Activated CD4-positive, alpha-beta T cell treated with anti-CD3 and anti-CD28 coated beads for 1 hour (primary cell): Measurements from ENCODE around the gene CAPG.
A peak's percentile ranks its signal among the peaks of the same experiment; 100 is the strongest.
"Not testable (repeated sequence)": the region's sequence is repeated elsewhere in the genome, so short reads cannot be mapped to it uniquely, and the experiment has no call there.

Experiments
- DNase-seq: peaks from one replicate; pipeline ENCODE4 v3.0.0-alpha.2; 2020

Gene CAPG

DNA sequence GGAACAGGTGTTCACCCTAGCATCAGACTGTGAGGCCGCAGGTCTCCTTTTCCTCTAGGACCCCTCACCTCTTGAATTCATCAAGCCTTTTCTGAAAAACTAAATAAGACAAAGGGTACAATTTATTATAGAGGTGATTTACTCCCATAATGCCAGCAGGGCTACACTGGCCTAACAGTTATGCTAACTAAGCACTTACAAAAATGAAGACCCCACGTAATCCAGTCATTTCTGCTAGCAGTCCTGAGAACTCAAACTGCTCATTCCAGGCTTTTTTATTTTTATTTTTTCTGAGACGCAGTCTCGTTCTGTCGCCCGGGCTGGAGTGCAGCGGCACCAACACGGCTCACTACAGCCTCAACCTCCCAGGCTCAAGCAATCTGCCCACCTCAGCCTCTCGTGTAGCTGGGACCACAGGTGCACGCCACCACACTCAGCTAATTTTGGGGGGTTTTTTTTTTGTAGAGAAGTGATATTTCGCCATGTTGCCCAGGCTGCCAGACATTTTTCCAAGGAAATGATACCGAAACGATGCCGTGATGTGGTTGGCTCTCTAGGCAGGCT is 14.2 kb downstream of the CAPG start:
- no peak for DNase-seq

- DNase-seq = no peak
Observed at GRCh38 chr2:85394976-85395375, 15.2 kb downstream of the CAPG start.

- DNase-seq = no peak
Observed at GRCh38 chr2:85394261-85394681, 15.9 kb downstream of the CAPG start.

DNA sequence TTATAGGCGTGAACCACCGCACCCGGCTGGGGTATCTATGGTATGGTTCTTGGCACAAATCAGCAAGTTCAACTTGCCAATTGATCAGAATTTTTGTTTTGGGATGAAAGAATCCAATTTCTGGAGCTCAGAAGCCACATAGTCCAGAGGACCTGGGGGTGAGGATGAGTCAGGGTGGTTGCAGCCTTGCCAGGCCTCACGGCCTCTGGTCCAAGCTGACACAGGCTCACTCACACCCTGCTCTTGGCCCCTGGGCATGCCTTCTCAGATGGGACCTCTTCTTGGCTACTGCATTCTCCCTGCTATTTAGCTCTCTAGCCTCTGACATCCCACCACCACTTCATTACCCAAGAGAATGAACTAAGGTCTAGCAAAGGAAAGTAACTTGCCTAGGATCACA is 16.3 kb downstream of the CAPG start:
- no peak for DNase-seq

- DNase-seq = peak; percentile 57
Observed at GRCh38 chr2:85390941-85391669, 19.1 kb downstream of the CAPG start.

- no peak for DNase-seq
Observed at GRCh38 chr2:85388878-85389538, 21.2 kb downstream of the CAPG start.

DNA sequence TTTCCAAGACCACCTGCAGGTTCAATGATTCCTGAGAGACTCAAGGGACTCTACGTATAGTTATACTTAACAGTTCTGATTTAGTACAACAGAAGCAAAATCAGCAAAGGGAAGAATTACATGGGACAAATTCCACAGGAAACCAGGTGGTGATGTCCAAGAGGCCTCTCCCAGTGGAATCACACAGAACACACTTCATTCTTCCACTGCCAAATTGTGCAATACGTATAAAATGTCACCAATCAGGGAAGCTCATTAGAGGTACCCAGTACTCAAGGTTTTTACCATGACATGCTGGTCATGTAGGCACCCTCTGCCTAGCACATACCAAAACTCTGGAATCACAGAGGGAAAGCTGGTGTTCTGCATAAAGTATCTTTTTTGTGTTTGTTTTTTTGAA is 22.4 kb downstream of the CAPG start:
- no peak for DNase-seq

DNA sequence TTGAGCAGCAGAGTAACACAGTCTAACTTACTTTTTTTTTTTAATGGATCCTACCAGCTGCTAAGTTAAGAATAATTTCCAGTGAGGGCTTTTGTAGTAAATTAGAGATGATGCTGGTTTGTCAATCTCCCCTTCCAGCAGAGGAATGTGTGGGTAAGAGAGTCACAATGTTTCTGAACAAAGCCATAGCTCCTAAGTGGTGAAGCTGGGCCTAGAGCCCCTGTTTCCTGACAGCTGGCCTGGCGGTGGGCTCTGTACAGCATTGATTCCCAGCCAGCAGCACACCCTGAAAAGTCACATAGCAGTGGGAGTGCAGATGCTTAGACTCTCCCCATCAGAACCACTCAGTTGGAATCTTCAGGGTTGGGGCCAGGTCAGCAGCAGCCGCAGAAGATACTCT is 24.4 kb downstream of the CAPG start:
- no peak for DNase-seq

- no peak for DNase-seq
Observed at GRCh38 chr2:85383850-85384249, 26.3 kb downstream of the CAPG start.

DNA sequence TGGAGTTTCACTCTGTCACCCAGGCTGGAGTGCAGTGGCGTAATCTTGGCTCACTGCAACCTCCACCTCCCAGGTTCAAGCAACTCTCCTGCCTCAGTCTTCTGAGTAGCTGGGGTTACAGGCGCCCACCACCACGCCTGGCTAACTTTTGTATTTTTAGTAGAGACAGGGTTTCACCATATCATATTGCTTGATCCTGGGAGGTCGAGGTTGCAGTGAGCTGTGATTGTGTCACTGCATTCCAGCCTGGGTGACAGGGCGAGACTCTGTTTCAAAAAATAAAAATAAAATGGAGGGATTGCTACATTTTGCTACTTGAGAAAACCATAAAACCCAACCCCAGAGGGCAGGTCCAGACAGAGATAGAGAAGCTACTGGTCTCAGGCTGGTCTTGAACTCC is 27.0 kb downstream of the CAPG start:
- DNase-seq = not testable (repeated sequence)

DNA sequence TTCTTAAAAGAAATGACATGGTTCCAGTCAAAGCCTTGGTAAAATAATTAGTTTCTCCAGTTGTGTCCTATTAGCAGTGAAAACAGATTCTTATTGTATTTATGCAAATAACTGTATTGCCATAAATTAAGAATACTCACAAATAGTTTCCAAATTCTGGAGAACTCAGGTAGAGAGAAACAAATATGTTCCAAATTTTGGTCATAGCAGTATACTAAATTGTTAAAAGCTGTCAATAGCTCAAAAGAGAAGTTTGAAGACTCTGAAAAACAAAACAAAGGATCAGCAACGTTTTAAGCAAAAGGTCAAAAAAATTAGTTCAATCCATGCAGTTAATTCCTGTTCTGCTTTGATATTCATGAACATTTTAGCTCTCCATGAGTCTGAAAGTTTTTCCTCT is 30.1 kb downstream of the CAPG start:
- no peak for DNase-seq

GRCh38 chr2:85378257-85378656 is 31.9 kb downstream of the CAPG start:
- no peak for DNase-seq

GRCh38 chr2:85377083-85377482 is 33.1 kb downstream of the CAPG start:
- no peak for DNase-seq

DNA sequence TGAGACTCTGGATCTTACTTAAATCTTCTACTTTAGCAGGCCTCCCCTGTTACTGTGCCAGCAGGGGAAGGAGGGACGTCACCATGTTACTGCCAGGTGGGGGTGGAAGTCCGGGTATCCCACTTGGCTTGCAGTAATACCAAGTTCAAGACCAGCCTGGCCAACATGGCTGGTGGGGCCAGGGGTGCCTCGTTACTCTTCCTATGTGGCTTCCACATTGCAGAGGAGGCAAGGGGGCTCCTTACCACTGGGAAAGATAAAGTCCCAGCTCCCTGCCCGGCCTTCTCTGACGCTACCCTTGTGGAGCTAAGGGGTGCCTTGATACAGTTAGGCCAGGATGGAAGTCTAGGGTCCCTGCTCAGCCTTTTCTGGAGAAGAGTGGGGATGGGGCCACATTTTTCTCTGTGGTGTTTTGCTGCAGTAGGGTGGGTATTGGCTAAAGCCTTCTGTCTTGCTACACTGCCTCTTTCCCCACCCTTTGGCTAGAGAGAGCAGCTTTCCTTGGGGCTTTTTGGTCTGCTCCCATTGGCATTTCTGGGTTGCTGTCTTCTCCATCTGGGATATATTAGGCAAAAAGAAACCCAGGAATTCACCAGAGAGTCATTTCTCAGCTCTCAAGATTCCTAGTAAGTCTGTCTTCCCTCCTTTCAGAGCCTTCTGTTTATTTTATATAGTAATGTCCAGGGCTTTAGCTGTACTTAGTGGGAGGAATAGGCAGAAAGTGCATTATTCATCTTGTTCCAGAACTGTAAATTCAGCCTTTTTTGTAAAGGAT is 33.7 kb downstream of the CAPG start:
- no peak for DNase-seq

GRCh38 chr2:85371045-85371444 is 39.1 kb downstream of the CAPG start:
- DNase-seq = no peak

GRCh38 chr2:85369500-85369899 is 40.7 kb downstream of the CAPG start:
- no peak for DNase-seq

DNA sequence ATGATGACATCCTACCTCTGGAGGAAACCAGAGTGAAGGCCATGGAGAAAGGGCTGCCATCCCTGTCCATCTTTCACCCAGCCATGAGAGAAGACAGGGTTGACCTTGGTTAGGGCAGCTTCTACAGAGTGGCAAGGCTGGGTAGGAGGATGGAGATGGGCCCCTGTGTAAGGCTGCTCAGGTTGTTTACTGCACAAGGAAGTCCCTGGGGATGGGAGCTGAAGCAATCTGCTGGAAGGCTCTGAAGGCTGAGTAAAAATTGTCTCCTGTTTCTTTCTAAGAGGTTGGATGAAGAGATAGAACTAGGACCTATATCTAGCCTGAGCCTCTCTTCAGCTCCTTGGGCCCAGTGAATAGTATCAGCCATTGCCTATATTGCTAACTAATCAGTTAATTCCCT is 41.2 kb downstream of the CAPG start:
- DNase-seq = no peak

- DNase-seq = no peak
Observed at GRCh38 chr2:85367180-85367579, 43.0 kb downstream of the CAPG start.

GRCh38 chr2:85362653-85363387 is 47.3 kb downstream of the CAPG start:
- DNase-seq = not testable (repeated sequence)

- no peak for DNase-seq
Observed at GRCh38 chr2:85357736-85358135, 52.4 kb downstream of the CAPG start.

DNA sequence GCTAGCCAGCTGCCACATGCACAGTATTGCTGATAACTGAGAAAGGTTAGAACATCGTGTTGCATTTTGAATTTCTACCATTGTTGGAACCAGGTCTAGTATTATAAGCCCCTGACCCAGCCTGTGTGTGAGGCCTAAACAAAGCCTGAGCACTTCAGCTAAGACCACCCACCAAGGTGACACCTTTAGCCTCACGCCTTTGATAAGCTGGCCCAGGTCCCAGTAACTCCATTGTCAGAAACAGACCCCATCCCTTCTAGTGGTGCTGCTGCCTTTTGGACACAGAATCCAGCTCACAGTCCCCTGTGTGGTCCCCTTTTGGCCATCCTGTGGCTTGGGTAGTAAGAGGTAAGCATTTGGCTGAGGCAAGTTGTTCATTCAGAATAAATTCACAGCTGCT is 54.0 kb downstream of the CAPG start:
- DNase-seq = no peak

GRCh38 chr2:85355521-85355920 is 54.6 kb downstream of the CAPG start:
- DNase-seq = no peak

DNA sequence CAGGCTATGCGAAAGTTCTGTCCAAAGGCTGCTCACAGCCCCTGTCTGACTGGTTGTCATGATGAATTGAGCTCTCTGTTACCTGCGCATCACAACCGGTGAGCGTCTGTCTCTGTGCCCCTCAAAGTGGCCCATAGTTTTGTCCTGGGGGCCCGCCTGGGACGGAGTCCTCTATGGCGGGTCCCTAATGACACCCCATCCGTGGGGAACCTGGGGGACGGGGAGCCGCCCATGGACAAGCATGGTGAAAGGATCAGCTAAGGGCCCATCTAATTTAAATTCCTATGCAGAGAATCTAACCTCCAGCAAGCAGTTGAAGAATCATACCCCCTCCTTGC is 55.1 kb downstream of the CAPG start:
- no peak for DNase-seq
